Ascending aorta (tissue), 2 donors: ENCODE measurements around the gene SYT3. TPM values are rescaled to one million over a fixed set of nuclear protein-coding genes. Genes with fewer than 3 reads are reported as not detected.

Experiments used
- DNase-seq, 2 donors: peaks; one replicate each; pipeline ENCODE4 v3.0.0-alpha.2; 2019; ENCODE audit warnings: low spot score in 2 of 2
- H3K27ac ChIP-seq, 2 donors: fragments of 200-600 bp; sonication (generic); one replicate each; pipeline ENCODE4 v1.5.1; 2016 to 2017; ENCODE audit warnings: mild to moderate bottlenecking in 1 of 2
- H3K27me3 ChIP-seq: fragments of 200-600 bp; sonication (generic); one replicate; pipeline ENCODE4 v1.5.1; 2017
- H3K36me3 ChIP-seq, 2 donors: fragments of 200-600 bp; sonication (generic); one replicate each; pipeline ENCODE4 v1.5.1; 2016
- H3K4me1 ChIP-seq, 2 donors: fragments of 200-600 bp; sonication (generic); one replicate each; pipeline ENCODE4 v1.5.1; 2016 to 2017; ENCODE audit warnings: mild to moderate bottlenecking in 1 of 2
- H3K4me3 ChIP-seq, 2 donors: fragments of 200-600 bp; sonication (generic); one replicate each; pipeline ENCODE4 v1.5.1; 2016 to 2017; ENCODE audit warnings: mild to moderate bottlenecking in 1 of 2
- H3K9me3 ChIP-seq, 2 donors: fragments of 200-600 bp; sonication (generic); one replicate each; pipeline ENCODE4 v1.5.1; 2016
- CTCF ChIP-seq, 3 experiments: fragments of 200-600 bp in 2 of 3; fragments of 450-650 bp in 1 of 3; sonication (generic) in 2 of 3; IDR thresholded peaks; one replicate each; pipeline ENCODE4 v1.5.1; 2016 to 2019; ENCODE audit warnings: antibody characterized with exemption in 3 of 3, mild to moderate bottlenecking in 1 of 3, moderate library complexity in 1 of 3
- intact Hi-C: fragments of 100-400 bp; cut with DNase I; formaldehyde crosslinking; loops from one replicate; pipeline ENCODE4 v1.15.1; 2023
- total RNA-seq: library from RNA; depleted of rRNA; stranded (reverse); fragments of >200 nt; gene quantifications from one replicate; pipeline ENCODE4 v1.1.0, GENCODE V29; 2016

Gene SYT3
- total RNA-seq, 1 donor from 2014 or later: 2.2 TPM

DNA sequence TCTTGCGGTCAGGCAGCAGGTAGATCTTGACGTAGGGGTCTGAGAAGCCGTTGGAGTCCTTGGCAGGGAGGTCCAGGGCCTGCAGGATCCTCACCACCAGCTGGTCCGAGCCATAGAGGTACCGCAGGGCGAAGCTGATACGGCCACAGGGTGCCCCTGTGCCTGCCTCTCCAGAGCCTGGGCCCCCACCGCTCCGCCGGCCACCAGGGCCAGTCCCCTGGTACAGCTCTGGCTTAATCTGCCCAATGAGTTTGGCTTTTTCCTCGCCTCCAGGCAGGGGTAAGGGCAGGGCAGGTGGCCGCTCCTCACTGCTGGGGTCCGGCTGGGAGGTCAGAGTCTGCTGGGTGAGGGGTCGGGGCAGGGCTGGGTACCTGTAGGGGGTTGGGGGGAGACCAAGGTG, 9.9 kb downstream of the SYT3 start:
- peaks cover 10 to 11% of the 10 kb centered on the region in 2 donors for H3K9me3 ChIP-seq
- intact Hi-C loops: no loop called here
- H3K27me3 ChIP-seq: no peaks in the 10 kb centered on the region
- DNase-seq: no peak
- no peak for TF ChIP-seq CTCF (IDR thresholded peaks at IDR 0.05)
- H3K4me3 ChIP-seq: no peak overlapping the region
- no peaks in the 10 kb centered on the region for H3K4me1 ChIP-seq
- no peak overlapping the region for H3K27ac ChIP-seq
- H3K36me3 ChIP-seq: no peaks in the 10 kb centered on the region

DNA sequence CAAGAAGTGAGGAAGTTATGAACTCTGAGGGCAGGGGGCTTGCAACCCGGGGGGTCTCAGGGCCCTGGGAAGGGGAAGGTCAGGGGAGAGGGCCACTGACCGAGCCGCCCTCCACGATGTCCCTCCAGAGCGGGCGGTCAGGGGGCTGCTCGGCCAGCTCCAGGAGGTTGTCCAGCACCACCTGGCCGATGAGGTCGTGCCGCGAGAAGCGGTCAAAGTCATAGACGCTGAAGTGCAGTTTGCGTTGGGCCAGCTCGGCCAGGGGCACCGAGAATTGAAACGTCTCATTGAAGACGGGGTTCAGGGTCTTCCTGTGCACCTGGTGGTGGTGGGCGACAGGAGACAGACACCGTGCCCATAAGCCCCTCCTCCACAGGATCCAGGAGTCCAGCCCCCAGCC, 10.5 kb downstream of the SYT3 start:
- no peaks in the 10 kb centered on the region for H3K36me3 ChIP-seq
- H3K4me1 ChIP-seq: no peaks in the 10 kb centered on the region
- H3K27me3 ChIP-seq: no peaks in the 10 kb centered on the region
- intact Hi-C loops: no loop called here
- H3K27ac ChIP-seq: no peak overlapping the region
- DNase-seq: no peak
- H3K9me3 ChIP-seq: peaks cover 8 to 10% of the 10 kb centered on the region in 2 donors
- TF ChIP-seq CTCF (IDR thresholded peaks at IDR 0.05): no peak
- H3K4me3 ChIP-seq: no peak overlapping the region

DNA sequence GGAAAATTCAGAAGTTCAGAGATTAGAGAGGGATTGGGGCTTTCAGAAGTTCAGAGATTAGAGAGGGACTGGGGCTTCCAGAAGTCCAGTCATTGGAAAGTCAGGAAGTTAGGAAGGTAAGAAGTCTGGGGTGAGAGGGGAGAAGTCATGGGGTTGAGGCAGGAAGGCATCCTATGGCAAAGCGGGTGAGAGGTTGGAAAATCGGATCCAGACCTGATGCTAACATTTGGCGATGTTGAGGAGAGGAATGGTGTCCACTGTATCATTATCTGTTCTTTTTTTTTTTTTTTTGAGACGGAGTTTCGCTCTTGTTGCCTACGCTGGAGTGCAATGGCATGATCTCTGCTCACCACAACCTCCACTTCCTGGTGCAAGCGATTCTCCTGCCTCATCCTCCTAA, 11.1 kb downstream of the SYT3 start:
- no peaks in the 10 kb centered on the region for H3K36me3 ChIP-seq
- intact Hi-C loops: no loop called here
- H3K4me3 ChIP-seq: no peak overlapping the region
- no peak for TF ChIP-seq CTCF (IDR thresholded peaks at IDR 0.05)
- no peaks in the 10 kb centered on the region for H3K27me3 ChIP-seq
- no peaks in the 10 kb centered on the region for H3K4me1 ChIP-seq
- H3K27ac ChIP-seq: no peak overlapping the region
- H3K9me3 ChIP-seq: peaks cover 1 to 3% of the 10 kb centered on the region in 2 donors
- no peak for DNase-seq

DNA sequence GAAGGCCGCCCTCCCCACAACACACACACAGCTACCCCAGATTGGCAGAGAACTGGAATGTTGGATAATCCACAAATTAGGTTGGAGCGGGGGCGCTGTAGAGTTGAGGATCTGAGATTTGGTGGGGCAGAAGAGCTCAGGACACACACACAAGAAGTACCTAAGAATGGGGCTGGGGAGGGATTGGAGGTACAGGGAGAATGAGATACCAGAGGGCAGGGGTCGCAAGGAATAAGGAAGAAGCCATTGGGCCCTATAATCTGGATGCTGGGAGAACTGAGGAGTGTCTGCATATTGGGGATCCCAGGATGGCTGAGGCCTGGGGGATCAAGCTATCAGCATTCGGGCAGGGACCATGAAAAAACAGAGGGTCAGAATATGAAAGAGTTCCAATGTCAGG, 11.5 kb downstream of the SYT3 start:
- Histone ChIP-seq H3K4me1 (no peaks in the 10 kb centered on the region), H3K36me3 (no peaks in the 10 kb centered on the region), H3K27ac (no peak overlapping the region), H3K9me3 (no peaks in the 10 kb centered on the region), H3K27me3 (no peaks in the 10 kb centered on the region), H3K4me3 (no peak overlapping the region)
- intact Hi-C loops: no loop called here
- DNase-seq: no peak
- TF ChIP-seq CTCF (IDR thresholded peaks at IDR 0.05): no peak

DNA sequence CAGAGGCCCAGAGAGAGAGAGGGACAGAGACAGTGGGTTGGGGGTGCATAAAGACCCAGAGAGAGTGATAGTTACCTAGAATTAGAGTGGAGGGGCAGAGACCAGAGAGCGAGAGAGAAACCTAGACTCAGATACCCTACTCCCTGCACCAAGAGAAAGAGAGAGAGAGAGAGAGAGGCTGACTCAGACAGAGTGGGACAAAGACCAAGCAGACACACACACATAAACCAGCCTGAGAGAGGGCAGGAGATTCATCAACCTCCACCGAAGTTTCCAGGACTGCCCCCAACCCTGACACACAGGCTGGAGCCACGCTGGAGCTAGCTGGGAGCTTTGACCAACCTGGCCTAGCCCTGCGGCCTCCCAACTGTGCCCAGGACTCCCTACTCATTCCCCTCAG, 12.9 kb downstream of the SYT3 start:
- no peak for DNase-seq
- no peaks in the 10 kb centered on the region for H3K9me3 ChIP-seq
- no peaks in the 10 kb centered on the region for H3K4me1 ChIP-seq
- H3K27me3 ChIP-seq: no peaks in the 10 kb centered on the region
- no peak for TF ChIP-seq CTCF (IDR thresholded peaks at IDR 0.05)
- no peaks in the 10 kb centered on the region for H3K36me3 ChIP-seq
- intact Hi-C loops: no loop called here
- H3K27ac ChIP-seq: no peak overlapping the region
- no peak overlapping the region for H3K4me3 ChIP-seq

DNA sequence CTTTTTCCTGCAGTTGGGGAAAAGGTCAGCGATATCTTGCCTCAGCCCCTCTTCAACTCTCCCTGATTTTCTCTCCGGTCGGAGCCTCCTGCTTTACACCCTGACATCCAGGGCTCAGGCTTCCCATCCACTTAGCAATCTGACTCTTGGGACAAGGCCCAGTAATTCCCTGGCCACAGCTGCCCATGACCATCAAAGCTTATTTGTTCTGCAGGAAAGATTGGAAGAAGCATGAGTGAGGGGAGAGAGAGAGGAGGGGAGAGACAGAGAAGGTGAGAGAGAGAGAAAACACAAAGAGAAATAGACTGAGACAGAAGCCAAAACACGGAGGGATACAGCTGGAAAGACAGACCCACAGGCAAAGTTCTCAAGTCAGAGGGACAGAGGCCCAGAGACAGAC, 13.7 kb downstream of the SYT3 start:
- intact Hi-C loops: no loop called here
- TF ChIP-seq CTCF (IDR thresholded peaks at IDR 0.05): no peak

More for the DNA sequence above, 13.7 kb downstream of the SYT3 start:
- Histone ChIP-seq H3K36me3 (no peaks in the 10 kb centered on the region), H3K4me1 (no peaks in the 10 kb centered on the region), H3K27me3 (no peaks in the 10 kb centered on the region), H3K9me3 (no peaks in the 10 kb centered on the region), H3K27ac (no peak overlapping the region), H3K4me3 (no peak overlapping the region)
- no peak for DNase-seq
